Suppressor macrophage treated with lipopolysaccharide for 1 hour (primary cell): ENCODE measurements around the gene PALMD.

Experiments
- DNase-seq, 3 donors: peaks; one replicate each; pipeline ENCODE4 v3.0.0-alpha.2; 2020 to 2022

PALMD gene

GRCh38 chr1:99645699-99646531 is at the start of gene PALMD:
TSS of gene PALMD (plus strand) at chr1:99646113. CDS start at chr1:99646318, 205 bp downstream.
- no peak for DNase-seq

GRCh38 chr1:99598738-99599411 is 47.0 kb upstream of the PALMD start:
- DNase-seq = no peak

- DNase-seq = no peak
Observed at GRCh38 chr1:99599678-99600175, 46.2 kb upstream of the PALMD start.

DNA sequence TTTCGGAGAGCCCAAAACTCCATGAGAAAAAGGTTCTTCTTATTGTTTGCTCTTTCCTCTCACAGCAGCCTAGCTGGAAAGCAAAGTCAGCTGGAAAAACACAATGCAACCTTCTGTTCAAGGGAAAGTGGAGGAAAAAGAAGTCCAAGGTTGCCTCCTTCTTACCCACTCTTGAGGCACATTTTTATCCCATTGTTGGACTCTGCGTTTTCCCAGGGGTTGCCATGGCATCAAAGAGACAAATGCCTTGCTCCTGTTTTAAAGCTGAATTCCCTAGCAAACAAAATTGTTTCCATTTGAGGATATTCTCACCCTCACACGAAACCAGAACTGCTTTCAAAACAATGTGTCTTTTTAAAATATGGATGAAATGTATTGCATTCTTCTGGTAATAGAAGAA is 45.1 kb upstream of the PALMD start:
- DNase-seq = no peak

GRCh38 chr1:99601208-99601607 is 44.7 kb upstream of the PALMD start:
- no peak for DNase-seq

DNA sequence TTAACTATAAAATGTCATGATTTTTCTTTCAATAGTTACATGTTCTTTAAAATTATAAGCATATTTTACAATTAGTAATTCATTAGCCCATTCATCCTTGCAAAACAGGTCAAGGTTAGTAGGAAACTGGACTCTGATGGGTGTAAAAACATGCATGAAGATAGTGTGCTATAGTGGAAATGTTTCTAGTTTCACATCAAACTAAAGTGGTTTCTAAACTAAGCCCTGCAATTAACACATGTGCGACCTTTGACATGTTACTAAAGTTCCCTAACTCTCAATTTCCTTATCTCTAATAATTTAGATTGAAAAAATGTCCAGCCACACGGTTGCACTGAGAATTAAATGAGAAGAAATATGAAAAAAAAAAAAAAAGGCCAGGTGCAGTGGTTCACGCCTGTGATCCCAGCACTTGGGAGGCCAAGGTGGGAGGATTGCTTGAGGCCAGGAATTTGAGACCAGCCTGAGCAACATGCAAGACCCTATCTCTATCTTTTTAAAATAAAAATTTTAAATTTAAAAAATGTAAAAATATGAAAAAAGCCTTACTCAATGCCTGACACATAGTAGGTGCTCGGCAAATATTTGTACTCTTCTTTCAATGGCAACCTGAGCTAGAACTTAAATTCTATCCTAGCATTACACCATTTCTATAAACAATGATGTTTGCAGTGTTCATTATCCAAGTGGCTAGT is 44.1 kb upstream of the PALMD start:
- DNase-seq = no peak

DNA sequence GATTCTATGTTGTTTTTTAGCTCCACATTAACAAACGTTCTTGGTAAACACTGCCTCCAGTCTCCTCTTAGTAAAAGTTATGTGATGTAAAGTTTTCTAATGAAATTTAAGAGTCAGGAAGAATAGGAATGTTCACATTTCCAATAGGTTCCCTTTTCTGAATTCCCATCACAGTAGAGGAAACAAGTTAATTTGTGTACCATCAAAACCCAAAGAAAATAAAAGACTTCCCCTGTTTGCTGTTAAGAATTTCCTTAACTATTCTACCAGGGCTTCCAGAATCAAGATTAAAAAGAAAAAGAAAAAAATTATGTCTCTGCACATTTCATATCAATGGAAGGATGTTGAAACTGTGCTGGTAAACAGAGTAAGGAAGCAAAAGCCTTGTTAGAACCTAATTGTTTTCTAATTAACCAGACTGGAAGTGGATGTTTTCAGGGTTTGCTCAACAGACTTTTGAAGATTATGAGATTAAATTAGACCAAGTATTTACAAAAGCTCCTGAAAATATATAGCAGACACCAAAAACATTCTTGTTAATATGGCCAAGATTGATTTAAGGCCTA is 43.4 kb upstream of the PALMD start:
- DNase-seq = no peak

DNA sequence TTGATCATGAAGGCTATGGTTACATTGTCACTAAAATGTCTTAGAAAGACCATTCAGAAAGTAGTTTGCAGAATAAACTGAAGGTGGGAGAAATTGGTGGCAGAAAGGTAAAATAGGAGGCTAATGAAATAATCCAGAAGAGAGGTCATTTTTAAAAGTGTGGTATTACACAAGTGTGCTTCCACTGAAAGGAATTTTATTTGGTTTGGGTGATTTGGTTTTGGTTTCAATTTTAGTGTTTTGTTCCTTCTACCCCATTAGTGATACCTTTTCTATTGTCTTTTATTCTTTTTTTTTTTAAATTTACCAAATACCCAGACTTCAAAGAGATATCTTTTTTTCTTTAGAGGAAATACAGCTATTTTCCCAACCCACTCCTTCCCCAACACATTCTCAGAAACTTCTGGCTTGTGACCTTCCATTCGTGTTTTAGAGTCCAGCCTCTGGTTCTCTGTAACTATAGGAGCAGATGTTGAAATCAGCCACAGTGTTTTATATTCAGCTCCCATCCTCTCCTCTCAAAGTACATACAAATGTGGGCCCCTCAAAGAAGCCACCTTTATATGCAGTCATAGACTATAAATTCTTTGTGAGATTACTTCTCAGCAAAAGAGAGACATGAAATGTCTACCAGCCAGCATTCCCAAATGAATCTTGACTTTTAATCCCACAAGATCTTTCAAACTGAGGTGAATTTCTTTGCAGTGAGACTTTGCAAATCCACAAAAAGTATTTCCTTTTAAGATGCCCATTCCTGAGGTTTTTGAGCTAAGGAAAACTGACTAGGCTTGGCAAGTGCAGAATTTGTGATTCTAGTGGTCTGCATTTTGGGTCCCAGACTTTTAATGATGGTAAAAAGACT is 42.0 kb upstream of the PALMD start:
- no peak for DNase-seq

DNA sequence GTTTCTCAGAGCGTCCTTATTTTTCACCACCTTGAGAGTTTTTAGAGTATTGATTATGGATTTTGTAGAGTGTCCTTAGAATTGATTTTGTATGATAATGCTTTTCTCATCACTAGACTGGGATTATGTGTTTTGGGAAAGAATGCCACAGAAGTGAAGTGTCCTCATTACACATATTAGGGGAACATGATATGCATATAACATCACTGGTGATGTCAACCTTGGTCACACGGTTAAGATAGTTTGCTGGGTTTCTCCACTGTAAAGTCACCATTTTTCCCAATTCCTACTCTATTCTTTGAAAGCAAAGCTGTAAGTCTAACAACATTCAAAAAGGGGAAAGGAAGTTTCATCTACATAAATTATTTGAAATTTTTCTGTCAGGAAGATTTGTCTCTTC is 39.6 kb upstream of the PALMD start:
- DNase-seq = no peak

DNA sequence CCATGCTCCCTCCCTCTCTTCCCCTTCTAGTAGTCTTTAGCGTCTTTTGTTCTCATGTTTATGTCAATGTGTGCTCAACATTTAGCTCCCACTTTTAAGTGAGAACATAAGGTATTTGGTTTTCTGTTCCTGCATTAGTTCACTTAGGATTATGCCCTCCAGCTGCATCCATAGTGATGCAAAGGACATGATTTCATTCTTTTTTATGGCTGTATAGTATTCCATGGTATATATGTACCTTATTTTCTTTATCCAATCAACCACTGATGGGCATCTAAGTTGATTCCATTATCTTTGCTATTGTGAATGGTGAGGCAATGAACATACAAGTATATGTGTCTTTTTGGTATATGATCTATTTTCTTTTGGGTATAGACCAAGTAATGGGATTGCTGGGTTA is 38.3 kb upstream of the PALMD start:
- DNase-seq = no peak

- no peak for DNase-seq
Observed at GRCh38 chr1:99608058-99608457, 37.9 kb upstream of the PALMD start.

DNA sequence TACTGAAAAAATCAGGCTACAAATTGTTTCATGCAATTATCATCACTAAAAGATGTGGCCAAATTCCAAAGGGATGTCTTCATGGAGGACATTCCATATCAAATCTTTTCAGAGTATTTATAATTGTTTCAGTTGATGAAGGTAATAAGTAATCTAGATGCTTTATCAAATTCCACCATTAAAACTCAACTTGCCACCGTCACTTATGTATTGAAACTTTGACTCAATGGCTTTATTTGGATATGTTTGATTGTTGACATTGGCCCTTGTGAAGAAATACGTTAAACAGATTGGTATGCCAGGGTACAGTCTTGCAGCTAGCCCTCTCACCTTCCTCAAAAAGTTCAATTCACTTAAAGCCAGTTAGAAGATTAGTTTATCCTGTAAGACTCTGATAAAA is 32.2 kb upstream of the PALMD start:
- no peak for DNase-seq

DNA sequence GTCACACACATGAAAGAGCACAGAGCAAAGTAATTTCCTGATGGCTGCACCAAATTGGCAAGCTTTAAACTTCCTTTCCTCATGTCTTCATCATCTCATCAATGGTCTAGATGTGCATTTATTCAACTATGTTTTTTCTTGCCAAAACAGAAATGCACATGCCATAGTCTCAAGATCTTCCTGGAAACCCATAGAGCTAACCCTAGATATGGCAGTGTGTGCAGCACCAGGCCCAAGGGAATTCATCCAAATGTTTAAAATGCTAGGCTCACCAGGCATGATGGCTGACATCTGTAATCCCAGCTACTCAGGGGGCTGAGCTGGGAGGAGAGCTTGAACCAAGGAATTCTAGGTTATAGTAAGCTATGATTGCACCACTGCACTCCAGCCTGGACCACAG is 31.2 kb upstream of the PALMD start:
- DNase-seq = no peak

GRCh38 chr1:99619583-99619982 is 26.3 kb upstream of the PALMD start:
- no peak for DNase-seq

GRCh38 chr1:99621340-99621901 is 24.5 kb upstream of the PALMD start:
- no peak for DNase-seq

DNA sequence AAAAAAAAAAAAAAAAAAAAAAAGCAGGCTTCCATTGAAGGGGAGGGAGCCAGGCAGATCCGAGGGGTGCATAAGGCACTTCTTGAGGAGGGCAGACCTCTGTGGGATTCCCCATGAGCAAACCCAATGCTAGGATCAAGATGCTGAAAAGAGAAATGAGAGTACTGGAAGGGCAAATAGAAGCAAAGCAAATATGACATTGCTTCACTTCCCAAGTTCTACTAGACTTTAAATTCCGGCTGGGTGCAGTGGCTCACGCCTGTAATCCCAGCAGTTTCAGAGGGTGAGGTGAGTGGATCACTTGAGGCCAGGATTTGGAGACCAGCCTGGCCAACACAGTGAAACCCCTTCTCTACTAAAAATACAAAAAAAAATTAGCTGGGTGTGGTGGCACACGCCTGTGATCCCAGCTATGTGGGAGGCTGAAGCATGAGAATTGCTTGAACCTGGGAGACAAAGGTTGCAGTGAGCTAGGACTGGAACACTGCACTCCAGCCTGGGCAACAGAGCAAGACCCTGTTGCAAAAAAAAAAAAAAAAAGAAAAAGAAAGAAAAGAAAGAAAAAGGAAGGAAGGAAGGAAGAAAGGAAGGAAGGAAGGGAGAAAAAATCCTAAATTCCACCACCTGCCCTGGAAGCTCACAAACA is 23.1 kb upstream of the PALMD start:
- no peak for DNase-seq

DNA sequence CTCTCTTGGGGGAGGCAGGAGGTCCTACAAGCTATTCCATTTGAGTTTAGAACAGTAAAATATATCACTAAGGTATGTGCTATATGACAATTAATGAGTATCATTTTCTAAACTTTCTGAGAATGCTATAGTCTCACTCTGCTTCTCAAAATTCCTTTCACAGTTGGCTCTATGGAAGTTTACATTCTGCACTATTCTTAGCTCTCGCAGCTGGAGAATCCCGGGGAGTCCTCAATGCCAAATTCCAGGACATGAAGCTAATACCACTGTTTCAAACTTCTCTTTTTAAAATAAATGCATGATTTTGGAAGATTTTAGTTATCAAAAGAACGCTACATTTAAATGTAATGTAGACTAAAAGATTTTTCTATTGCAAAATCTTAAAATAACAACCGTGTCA is 22.4 kb upstream of the PALMD start:
- no peak for DNase-seq

- no peak for DNase-seq
Observed at GRCh38 chr1:99627615-99628014, 18.3 kb upstream of the PALMD start.

DNA sequence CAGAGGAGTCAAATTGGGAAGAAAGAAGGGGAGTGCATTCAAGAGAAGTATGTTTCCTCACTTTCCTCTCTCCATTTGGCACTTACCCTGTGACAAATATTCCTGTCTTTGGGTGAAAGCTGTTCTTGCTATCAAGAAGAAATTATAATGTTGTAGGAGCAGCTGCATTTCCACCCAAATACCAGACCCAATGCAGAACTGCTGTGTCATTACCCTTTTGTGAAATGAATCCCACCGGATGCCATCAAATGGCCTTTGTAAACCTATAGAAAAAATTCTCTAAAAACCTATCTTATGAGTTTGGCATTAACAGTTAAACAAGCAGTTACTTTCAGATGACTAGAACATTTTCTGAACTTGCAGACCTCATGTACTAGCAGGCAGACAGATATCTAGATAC is 16.7 kb upstream of the PALMD start:
- DNase-seq = no peak

- no peak for DNase-seq
Observed at GRCh38 chr1:99634971-99635624, 10.8 kb upstream of the PALMD start.

GRCh38 chr1:99635664-99636063 is 10.2 kb upstream of the PALMD start:
- DNase-seq = no peak
